ENCODE measurements around the gene GPR84. TPM values are rescaled to one million over a fixed set of nuclear protein-coding genes. Genes with fewer than 3 reads are reported as not detected.

The GPR84 gene
- total and polyA plus RNA-seq, 5 donors = 0.20 to 0.71 (median 0.40) TPM

Small RNAs within 50 kb of the gene (microRNA-seq; reads per million reads assigned to microRNA genes)
- 278 to 290 reads per million in 2 donors for gene MIR148B

Other genes starting within 250 kb of the GPR84 start
- gene SMUG1, start 175.5 kb downstream of the GPR84 start, total RNA-seq = 10 to 100 TPM; 16.8 to 20.7 (median 18.6) TPM
- gene SMUG1, start 175.5 kb downstream of the GPR84 start, polyA plus RNA-seq = 26.3 TPM
- 10 to 100 TPM; 55.1 to 68.2 (median 57.1) TPM for gene CBX5, start 84.4 kb downstream of the GPR84 start, total RNA-seq
- gene CBX5, start 84.4 kb downstream of the GPR84 start, polyA plus RNA-seq = 23.0 TPM
- gene HNRNPA1, start 83.8 kb downstream of the GPR84 start, total RNA-seq = 100 to 1,000 TPM; 425 to 572 (median 530) TPM
- 405 TPM for gene HNRNPA1, start 83.8 kb downstream of the GPR84 start, polyA plus RNA-seq
- under 1 TPM; 0.28 to 0.97 (median 0.37) TPM for gene NFE2, start 63.5 kb downstream of the GPR84 start, total RNA-seq
- gene NFE2, start 63.5 kb downstream of the GPR84 start, polyA plus RNA-seq = 0.32 TPM
- 100 to 1,000 TPM; 103 to 120 (median 119) TPM for gene COPZ1, start 39.4 kb downstream of the GPR84 start, total RNA-seq
- 112 TPM for gene COPZ1, start 39.4 kb downstream of the GPR84 start, polyA plus RNA-seq
- gene ZNF385A, start 20.2 kb upstream of the GPR84 start, total RNA-seq = 10 to 100 TPM in 1 of 4 donors, 1 to 10 TPM in 3; 6.5 to 17.0 (median 8.9) TPM
- gene ZNF385A, start 20.2 kb upstream of the GPR84 start, polyA plus RNA-seq = 6.0 TPM
- gene ITGA5, start 54.8 kb upstream of the GPR84 start, total RNA-seq = 100 to 1,000 TPM in 1 of 4 donors, 10 to 100 TPM in 3; 57.0 to 141 (median 60.2) TPM
- gene ITGA5, start 54.8 kb upstream of the GPR84 start, polyA plus RNA-seq = 49.3 TPM
- gene GTSF1, start 109.1 kb upstream of the GPR84 start, total RNA-seq = under 1 TPM in 1 of 4 donors, not detected in 3; 0.79 TPM
- not detected for gene GTSF1, start 109.1 kb upstream of the GPR84 start, polyA plus RNA-seq
- 10 to 100 TPM in 2 of 4 donors, 1 to 10 TPM in 2; 7.0 to 13.0 (median 10.3) TPM for gene NCKAP1L, start 133.3 kb upstream of the GPR84 start, total RNA-seq
- 1.1 TPM for gene NCKAP1L, start 133.3 kb upstream of the GPR84 start, polyA plus RNA-seq
- gene PDE1B, start 185.1 kb upstream of the GPR84 start, total RNA-seq = 1 to 10 TPM; 1.0 to 3.1 (median 1.6) TPM
- gene PDE1B, start 185.1 kb upstream of the GPR84 start, polyA plus RNA-seq = 2.6 TPM
- gene PPP1R1A, start 224.2 kb upstream of the GPR84 start, total RNA-seq = 100 to 1,000 TPM; 122 to 190 (median 161) TPM
- 210 TPM for gene PPP1R1A, start 224.2 kb upstream of the GPR84 start, polyA plus RNA-seq

All from right cardiac atrium (tissue), 5 donors.